Measurements from ENCODE around the gene SAPCD2.
"Not testable (repeated sequence)": the region's sequence is repeated elsewhere in the genome, so short reads cannot be mapped to it uniquely, and the experiment has no call there.

The SAPCD2 gene

DNA sequence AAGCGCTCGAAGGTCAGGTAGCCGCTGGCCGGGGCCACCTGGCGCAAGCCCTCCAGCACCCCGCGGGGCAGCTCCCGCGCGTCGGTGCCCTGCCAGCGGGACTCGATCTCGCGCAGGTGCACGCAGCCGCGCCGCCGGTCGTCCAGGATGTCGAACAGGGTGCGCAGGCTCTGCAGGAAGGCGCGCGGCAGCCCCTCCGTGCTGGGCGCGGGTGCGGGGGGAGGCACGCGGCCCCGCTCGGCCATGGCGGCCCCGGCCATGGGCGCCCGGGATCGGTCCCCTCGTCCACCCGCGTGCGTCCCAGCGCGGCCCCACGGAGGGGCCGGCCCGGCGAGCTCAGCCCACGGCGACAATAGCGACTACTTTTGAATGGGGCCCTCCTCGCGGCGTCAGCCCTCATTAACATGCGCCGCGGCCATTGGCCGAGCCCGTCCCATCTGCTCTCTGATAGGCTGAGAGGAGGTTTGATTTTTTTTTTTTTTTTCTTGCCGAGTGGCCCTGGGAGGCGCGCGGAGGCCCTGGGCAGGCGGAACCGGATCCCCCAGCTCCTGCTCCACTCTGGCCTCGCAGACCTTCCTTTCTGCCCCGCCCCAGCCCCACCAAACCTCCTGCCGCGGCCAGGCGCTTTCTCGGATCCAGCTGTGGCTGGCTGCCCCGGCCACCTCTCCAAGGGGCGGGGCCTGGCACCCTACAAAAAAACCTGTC, at the start of gene SAPCD2:
TSS of gene SAPCD2 (minus strand) at position 357 of the 705 bp plus-strand sequence. CDS start at position 260, 97 bp downstream.
- DNase-seq: peak; percentile 90

DNA sequence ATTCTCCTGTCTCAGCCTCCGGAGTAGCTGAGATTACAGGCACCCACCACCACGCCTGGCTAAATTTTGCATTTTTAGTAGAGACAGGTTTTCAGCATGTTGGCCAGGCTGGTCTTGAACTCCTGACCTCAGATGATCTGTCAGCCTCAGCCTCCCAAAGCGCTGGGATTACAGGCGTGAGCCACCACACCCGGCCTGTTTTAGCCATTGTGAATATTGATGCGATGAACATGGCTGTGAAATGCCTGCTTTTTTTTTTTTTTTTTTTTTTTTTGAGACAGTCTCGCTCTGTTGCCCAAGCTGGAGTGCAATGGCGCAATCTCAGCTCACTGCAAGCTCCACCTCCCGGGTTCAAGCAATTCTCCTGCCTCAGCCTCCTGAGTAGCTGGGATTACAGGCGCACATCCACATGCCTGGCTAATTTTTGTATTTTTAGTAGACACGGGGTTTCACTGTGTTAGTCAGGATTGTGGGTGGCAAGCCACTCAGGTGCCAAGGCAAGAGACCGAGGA, 47.8 kb upstream of the SAPCD2 start:
- DNase-seq: not testable (repeated sequence)

DNA sequence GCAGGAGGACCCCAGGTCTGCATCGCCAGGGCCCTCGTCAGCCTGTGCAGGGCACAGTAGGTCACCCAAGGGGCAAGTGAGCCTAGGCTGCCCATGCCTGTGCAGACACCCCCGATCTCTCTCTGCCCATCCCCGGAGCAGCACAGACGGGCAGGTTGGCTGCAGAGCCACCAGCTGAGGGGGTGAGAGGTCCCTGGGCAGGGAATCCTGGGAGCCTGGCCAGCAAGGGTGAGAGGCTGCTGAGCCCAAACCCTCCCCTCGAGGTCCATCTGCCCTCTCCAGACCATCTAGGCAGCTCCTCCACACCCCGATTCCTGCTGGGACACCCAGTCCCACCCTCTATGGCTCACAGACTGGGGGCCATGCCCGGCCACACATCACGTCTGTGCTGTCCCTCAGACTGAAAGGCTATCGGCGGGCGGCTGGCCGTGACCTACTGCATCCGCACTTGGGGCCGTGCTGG, 46.9 kb upstream of the SAPCD2 start:
- no peak for DNase-seq

DNA sequence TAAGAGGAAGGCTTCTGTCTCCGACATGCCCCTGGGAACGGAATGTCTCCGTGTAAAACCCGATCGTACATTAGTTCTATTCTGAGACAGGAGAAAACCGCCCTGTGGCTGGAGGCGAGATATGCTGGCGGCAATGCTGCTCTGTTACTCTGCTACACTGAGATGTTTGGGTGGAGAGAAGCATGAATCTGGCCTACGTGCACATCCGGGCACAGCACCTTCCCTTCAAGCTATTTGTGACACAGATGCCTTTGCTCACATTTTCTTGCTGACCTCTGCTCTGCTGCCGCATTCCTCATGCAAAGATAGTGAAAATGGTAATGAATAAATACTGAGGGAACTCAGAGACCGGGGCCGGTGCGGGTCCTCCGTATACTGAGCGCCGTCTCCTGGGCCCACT, 46.4 kb upstream of the SAPCD2 start:
- no peak for DNase-seq

GRCh38 chr9:137116027-137116507, 45.7 kb upstream of the SAPCD2 start:
- DNase-seq: no peak

DNA sequence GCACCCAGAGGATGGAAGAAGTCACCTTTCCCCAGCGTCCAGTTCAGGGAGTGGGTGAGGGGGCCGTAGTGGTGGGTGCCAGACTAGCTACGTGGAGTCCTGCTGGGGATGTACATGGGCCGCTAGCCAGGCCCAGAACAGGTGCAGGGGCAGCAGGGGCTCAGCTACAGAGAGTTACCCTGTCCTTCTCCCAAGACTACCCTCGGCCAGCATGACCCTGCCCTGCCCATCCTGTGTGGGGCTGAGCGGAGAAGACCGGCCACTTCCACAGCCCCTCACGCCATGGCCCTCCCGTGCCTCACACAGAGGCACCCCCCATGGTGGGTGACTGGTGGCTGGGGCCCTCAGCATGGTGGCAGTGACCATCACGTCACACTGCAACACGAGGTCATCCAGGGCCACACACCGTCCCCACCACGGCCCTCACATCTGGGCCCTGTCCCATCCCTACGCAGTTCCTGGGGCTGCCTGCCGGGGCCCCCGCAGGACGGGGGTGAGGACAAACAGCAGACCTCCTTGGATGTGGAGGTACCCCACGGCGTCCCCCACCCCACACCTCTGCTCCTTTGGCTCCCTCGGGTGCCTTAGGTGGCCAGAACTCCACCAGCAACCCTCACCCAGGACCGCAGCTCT, 45.2 kb upstream of the SAPCD2 start:
- no peak for DNase-seq

GRCh38 chr9:137114613-137115393, 44.4 kb upstream of the SAPCD2 start, which contains the start of gene DPP7:
DPP7 (minus strand) TSS chr9:137114733; CDS start chr9:137114713, 20 bp downstream.
- DNase-seq: peak; percentile 67

DNA sequence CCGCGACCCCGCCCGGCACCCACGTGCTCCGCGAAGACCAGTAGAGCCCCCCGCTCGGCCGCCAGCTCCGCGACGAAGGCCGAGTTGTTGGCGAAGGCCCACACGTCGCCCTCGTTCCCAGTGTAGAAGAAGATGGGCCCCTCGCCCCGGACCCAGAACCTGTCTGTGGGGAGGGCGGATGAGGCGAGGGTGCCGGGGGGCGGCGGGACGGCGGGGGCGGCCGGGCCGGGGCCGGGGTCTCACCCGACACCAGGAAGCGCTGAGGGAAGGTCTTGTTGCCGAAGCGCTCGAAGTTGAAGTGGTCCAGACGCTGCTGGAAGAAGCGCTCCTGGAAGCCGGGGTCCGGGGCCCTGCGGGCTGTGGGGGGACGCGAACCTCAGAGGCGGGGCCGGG, 43.9 kb upstream of the SAPCD2 start:
- DNase-seq: no peak

GRCh38 chr9:137113385-137114159, 43.2 kb upstream of the SAPCD2 start:
- no peak for DNase-seq

DNA sequence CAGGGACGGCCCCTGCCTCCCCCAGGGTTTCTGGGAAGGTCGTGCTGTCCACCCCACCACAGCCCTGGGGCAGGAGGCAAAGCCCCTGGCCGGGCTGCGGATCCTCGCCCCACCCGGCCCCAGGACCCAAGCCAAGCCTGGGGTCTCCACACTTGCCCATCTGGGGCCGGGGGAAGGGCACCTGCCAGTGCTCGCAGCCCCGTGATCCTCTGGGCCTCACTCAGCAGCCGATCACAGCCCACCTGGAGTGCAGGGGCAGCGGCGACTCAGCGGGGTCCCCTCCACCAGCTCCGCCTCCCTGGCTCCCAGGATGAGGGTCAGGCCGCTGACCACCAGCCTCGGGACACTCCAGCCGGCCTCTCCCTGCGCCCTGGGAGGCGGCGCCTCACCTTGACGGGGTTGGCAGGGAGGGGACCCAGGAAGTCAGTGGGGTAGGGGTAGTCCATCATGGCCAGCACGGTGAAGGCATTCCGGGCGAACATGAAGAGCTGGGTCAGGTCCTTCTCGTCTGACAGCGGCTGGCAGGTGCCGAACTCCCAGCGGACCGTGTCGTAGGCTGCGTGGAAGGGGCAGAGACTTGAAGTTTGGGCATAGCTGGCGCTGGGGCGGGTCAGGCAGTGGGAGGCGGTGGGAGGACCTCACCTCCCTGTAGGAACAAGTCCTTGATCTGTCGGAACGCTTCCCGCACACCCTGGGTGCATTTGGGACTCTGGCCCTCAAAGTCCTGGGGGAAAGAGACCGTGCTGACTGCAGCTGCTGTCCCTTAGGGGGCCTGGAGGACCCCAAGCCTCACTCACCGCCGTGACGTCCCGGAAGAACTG, 42.4 kb upstream of the SAPCD2 start:
- DNase-seq: no peak

- DNase-seq: no peak
These were observed 41.6 kb upstream of the SAPCD2 start for GRCh38 chr9:137111788-137112563.

- DNase-seq: no peak
These were observed 40.8 kb upstream of the SAPCD2 start for GRCh38 chr9:137110911-137111787.

DNA sequence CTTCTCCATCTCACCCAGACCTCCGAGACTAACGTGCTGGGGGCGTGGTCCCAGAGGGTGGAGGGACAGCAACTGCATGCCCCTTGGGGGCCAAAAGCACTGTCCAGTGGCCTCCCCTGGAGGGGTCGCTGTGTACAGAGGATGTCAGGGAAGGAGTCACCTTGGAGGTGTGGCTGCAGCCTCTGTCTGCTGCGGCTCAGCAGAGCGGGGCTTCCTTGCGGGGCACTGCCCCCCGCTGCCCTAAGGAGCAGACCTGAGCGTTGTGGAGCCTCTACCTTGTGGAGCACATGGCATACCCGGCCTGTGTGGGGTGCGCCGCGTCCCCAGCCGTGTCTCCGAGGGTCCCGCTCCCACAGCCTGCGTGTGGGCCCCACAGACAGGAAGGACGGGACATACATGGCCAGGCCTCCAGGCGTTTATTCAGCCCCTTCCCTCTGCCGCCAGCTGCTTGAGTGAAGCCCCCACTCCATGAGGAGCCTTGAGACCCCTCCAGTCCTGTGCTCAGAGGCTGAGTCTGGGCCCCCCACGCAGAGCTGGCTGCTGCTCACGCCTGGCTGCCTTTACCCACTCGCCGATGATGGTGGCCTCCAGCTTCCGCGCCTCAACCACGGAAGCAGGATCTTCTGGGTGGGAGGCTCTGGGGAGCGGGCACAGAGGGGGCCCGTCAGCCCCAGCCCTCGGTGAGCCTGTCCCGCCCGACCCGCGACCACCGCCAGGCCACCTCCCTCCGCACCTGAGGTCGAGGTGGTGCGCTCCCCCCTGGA, 40.0 kb upstream of the SAPCD2 start:
- no peak for DNase-seq

DNA sequence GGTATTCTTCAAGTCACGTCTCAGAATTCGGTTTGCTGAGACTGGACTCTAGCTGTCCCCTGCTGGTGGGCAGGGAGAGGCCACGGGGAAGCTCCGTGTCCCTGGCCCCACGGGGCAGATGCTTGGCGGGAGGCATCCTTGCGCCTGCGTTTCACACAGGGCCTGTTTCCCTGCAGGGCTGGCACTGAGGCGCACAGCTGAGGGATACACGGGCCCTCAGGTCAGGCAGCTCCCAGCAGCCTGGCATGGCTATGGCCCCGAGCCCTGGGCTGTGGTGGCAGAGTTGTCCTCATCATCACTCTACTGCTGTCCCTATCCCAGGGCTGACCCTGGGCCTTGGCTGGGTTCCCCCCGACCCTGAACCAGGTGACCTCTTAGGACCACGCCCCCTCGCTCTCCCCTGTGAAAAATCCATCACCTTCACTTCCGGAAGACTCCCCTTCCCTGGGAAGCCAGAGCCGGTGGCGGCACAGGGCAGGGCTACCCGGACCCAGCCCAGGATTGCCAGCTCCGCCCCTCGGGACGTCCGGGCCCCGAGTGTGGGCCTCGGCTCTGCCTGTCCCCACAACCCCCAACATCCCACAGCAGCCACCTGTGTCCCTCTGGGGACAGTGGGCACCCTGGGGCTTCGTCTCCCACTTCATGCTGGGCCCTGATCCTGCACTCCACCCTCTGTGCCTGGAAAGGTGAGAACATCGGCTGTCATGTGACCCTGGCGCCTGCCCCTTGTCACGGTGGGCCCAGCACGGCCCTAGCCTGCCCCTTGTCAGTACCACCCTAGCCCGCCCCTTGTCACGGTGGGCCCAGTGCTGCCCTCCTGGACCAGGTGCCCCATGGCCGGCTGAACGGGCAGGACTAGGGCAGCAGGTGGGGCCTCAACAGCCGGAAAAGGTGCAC, 39.1 kb upstream of the SAPCD2 start:
- no peak for DNase-seq

DNA sequence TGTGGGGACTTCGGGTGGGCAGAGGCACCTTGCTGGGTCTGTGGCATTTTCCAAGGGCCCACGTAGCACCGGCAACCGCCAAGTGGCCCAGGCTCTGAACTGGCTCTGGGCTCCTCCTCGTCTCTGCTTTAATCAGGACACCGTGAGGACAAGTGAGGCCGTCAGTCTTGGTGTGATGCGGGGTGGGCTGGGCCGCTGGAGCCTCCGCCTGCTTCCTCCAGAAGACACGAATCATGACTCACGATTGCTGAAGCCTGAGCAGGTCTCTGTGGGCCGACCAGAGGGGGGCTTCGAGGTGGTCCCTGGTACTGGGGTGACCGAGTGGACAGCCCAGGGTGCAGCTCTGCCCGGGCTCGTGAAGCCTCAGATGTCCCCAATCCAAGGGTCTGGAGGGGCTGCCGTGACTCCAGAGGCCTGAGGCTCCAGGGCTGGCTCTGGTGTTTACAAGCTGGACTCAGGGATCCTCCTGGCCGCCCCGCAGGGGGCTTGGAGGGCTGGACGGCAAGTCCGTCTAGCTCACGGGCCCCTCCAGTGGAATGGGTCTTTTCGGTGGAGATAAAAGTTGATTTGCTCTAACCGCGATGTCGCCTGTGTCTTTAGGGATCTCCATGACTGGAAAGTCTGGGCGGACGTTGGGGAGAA, 38.4 kb upstream of the SAPCD2 start:
- DNase-seq: no peak

GRCh38 chr9:137107982-137108381, 37.6 kb upstream of the SAPCD2 start:
- no peak for DNase-seq

DNA sequence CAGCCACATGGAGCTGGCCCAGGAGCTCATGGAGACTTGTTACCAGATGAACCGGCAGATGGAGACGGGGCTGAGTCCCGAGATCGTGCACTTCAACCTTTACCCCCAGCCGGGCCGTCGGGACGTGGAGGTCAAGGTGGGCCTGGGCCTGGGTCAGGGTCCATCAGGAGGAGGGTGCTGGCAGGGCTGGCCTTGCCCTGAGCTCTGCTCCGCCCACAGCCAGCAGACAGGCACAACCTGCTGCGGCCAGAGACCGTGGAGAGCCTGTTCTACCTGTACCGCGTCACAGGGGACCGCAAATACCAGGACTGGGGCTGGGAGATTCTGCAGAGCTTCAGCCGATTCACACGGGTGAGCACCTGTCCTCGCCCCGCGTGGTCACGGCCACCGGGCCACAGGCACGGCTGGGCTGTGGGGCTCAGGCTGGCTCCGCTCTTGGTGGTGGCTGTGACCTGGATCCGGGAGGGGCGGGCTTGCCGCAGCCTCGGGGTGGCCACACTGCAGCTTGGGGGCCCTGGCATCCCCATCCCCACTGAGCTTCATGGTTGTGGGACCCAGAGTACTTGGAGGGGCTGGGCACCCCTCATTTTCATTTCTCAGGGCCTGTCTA, 37.1 kb upstream of the SAPCD2 start:
- no peak for DNase-seq
